ENCODE data around the gene SIX2.

GRCh38 chr2:44994377-44994776 lies 14.9 kb downstream of the SIX2 start:
- TF ChIP-seq POLR2A (IDR thresholded peaks at IDR 0.05; ENCODE audit: low read depth, low read length) (no peak), SPI1 (IDR thresholded peaks at IDR 0.05; ENCODE audit: low read depth, low read length) (no peak), POLR2AphosphoS5 (IDR thresholded peaks at IDR 0.05; ENCODE audit: low read depth, low read length) (no peak)
